Fibroblast of skin of right quadriceps (primary cell): ENCODE data around the gene TEP1.
A peak's percentile ranks its signal among the peaks of the same experiment; 100 is the strongest.

Experiments
- DNase-seq: peaks from one replicate; pipeline ENCODE4 v3.0.0-alpha.2; 2013

Gene TEP1

GRCh38 chr14:20333494-20333841, 79.8 kb downstream of the TEP1 start:
- DNase-seq = no peak

- DNase-seq = peak; percentile 90
These were observed 80.4 kb downstream of the TEP1 start, which contains the start of gene CCNB1IP1 for GRCh38 chr14:20332788-20333493. Gene CCNB1IP1, minus strand, starts transcription at chr14:20333279. Its CDS starts 16,756 bp downstream, at chr14:20316523.

GRCh38 chr14:20332431-20332787, 80.9 kb downstream of the TEP1 start:
- no peak for DNase-seq

DNA sequence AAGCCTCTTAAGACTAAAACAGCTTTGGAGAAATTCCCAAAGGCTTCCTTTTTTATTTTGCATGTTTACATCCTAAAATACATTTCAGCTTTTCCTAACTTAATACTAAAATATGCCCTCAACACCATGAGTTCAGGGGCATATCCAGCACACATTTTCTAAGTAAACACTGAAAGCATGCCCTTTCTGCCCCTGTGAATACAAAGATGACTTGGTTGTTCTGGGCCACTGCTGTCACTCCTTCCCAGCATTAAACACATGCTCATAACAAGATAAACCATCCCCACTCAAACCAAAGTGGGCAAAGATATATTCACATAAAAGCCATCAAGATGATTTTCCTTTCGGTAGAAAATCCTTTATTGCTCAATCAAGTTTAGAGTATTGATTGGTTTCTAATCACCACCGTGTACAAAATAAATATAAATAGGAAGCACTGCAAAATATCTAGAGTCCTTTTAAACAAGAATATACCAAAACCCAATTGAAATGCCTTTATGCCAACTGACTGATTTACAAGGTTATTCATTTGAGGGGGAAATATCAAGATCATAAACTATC, 82.2 kb downstream of the TEP1 start:
- no peak for DNase-seq

GRCh38 chr14:20329355-20329754, 83.9 kb downstream of the TEP1 start:
- DNase-seq = no peak

GRCh38 chr14:20328705-20329104, 84.6 kb downstream of the TEP1 start:
- no peak for DNase-seq

DNA sequence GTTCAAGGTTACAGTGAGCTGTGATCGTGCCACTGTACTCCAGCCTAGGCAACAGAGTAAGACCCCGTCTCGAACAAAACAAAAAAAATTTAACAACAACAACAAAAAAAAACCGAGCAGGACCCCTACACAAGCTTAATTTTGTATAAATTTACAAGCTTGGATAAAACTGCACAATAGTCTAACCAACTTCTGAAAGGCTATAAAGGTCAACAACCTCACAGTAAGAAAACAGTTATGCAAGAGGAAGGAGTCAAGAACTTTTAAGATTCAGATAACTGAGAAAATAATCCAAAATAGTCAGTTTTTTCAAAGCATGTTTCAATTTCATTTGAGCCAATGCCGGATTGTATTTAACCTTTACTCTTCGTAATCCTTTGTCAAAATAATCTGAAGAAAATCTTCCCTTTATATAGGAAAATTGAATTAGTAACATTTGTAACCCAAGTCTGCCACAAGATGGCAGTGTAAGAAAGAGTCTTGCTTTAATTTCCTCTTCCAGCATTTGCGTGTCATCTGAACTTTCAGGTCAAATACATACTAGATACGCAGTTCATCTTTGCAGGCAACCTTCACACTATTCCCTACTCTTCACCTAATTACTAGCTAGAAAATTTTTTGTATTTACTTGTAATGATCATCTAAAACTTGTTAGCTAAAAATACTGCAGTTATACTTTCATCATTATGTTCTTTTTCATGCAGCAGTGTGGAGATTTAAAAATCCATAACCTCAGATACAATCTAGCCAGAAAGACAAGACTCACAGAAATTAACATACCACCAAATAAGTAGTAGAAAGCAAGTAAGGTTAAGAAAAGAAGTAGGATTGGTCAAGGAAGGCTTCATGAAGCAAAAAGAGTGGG, 86.1 kb downstream of the TEP1 start:
- peak; percentile 66 for DNase-seq

DNA sequence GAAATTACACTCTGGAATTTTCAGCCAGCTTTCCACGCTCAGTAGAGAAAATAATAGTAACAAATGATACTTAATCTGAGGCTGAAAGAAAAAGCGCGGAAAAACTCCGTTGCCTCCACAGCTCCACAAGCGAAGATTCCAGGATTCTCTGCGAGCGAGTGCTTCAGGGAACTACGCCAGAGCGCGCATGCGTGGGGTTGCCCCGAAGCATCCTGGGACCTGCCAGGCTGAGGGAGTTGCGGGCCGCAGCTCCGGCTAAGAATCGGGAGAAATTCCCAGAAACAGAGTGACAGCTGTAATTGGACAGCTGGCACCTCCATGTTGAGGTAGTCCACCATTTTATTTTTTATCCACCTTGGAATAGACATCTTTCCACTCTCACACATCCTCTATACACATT, 95.6 kb downstream of the TEP1 start:
- DNase-seq = no peak
